GM21723 (cell line): ENCODE data around the gene C22orf31.

Source experiments
- ATAC-seq: cut with Tn5 transposase; IDR thresholded peaks from one replicate; pipeline ENCODE4 v1.9.1; 2021; ENCODE audit warnings: mild to moderate bottlenecking, moderate library complexity; ENCODE audit not compliant: unreplicated experiment

Gene C22orf31

GRCh38 chr22:29081517-29082236 is 20.0 kb upstream of the C22orf31 start:
- no peak for ATAC-seq

GRCh38 chr22:29080106-29080975 is 18.7 kb upstream of the C22orf31 start:
- ATAC-seq = no peak

GRCh38 chr22:29079218-29079901 is 17.7 kb upstream of the C22orf31 start:
- ATAC-seq = no peak

- no peak for ATAC-seq
These were observed 17.2 kb upstream of the C22orf31 start for GRCh38 chr22:29078869-29079207.

- no peak for ATAC-seq
These were observed 16.6 kb upstream of the C22orf31 start for GRCh38 chr22:29078036-29078868.

GRCh38 chr22:29074276-29074772 is 12.7 kb upstream of the C22orf31 start:
- ATAC-seq = no peak

- no peak for ATAC-seq
These were observed 12.1 kb upstream of the C22orf31 start for GRCh38 chr22:29073618-29074275.

GRCh38 chr22:29072979-29073617 is 11.5 kb upstream of the C22orf31 start, which contains the start of gene KREMEN1:
Gene KREMEN1, plus strand, starts transcription at chr22:29073035. Its CDS starts 96 bp downstream, at chr22:29073131.
- peak; percentile 17 for ATAC-seq

GRCh38 chr22:29072193-29072978 is 10.8 kb upstream of the C22orf31 start:
- peak; percentile 88 for ATAC-seq

GRCh38 chr22:29071261-29072045 is 9.8 kb upstream of the C22orf31 start:
- ATAC-seq = no peak

- no peak for ATAC-seq
These were observed 8.9 kb upstream of the C22orf31 start for GRCh38 chr22:29070490-29070889.

GRCh38 chr22:29069463-29069862 is 7.8 kb upstream of the C22orf31 start:
- ATAC-seq = no peak

GRCh38 chr22:29065468-29066190 is 4.0 kb upstream of the C22orf31 start:
- no peak for ATAC-seq

GRCh38 chr22:29062286-29062821 is 723 bp upstream of the C22orf31 start:
- ATAC-seq = no peak

GRCh38 chr22:29060931-29061330 is 700 bp downstream of the C22orf31 start:
- ATAC-seq = no peak

- ATAC-seq = no peak
These were observed 1.3 kb downstream of the C22orf31 start for GRCh38 chr22:29060251-29060869.
